ENCODE data around the gene CPEB3. TPM values are rescaled to one million over a fixed set of nuclear protein-coding genes. Genes with fewer than 3 reads are reported as not detected.

The CPEB3 gene
- total RNA-seq, 1 experiment from 2014 or later = 0.82 TPM

- Histone ChIP-seq H3K9me3 (replicated peaks) (no peaks in the 10 kb centered on the region), H3K36me3 (no peaks in the 10 kb centered on the region), H3K4me3 (no peak overlapping the region), H3K27ac (no peak overlapping the region), H3K27me3 (replicated peaks) (peaks cover 30% of the 10 kb centered on the region), H3K4me1 (replicated peaks) (peaks cover 12% of the 10 kb centered on the region)
- peak in 1 of 2 experiments; percentile 35 for DNase-seq (ENCODE audit: low read depth in 1 of 2, low spot score in 2 of 2)
Measured at GRCh38 chr10:92110039-92110794, 180.7 kb downstream of the CPEB3 start.

DNA sequence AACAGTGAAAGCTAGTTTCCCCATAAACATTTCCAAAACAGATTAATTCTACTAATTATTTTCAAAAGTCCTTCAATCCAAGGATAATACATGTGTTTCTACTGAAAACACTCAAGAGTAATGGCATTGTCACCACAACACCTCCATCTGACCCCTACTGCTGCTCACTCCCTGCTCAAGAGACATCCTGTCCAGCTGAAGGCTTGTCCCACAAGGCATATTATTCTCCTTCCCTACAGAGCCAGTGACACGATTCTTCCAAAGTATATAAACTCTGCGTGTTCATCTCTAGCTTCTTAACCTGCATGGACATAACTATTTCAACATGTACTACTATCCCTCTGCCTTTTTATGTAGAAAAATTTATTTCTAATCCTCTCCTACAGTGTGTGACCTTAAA is 182.1 kb downstream of the CPEB3 start:
- peaks cover 12% of the 10 kb centered on the region for H3K4me1 ChIP-seq (replicated peaks)

DNA sequence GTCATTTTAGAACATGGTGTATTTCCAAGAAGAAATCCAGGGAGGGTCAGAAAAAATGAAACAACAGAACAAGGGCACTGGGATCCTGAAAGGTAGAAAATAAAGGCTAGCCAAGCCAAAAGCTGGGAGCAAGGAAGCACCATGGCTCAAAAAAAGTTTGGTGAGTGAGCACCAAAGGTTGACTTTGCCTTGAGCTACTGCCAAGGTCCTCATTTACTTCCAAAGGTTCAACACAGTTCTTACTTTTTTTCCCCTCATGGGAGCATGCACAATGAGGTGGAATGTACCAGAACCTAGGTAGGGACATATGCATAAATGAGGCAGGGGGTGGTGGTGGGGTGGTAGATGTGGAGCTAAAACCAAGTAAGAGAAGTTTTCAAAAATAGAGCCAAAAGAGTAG is 182.8 kb downstream of the CPEB3 start:
- Histone ChIP-seq H3K9me3 (replicated peaks) (no peaks in the 10 kb centered on the region), H3K27me3 (replicated peaks) (peaks cover 38% of the 10 kb centered on the region), H3K36me3 (no peaks in the 10 kb centered on the region), H3K27ac (no peak overlapping the region), H3K4me1 (replicated peaks) (peaks cover 12% of the 10 kb centered on the region), H3K4me3 (no peak overlapping the region)
- no peak for DNase-seq (ENCODE audit: low read depth in 1 of 2, low spot score in 2 of 2)

More for the DNA sequence above, 182.1 kb downstream of the CPEB3 start:
- Histone ChIP-seq H3K36me3 (no peaks in the 10 kb centered on the region), H3K4me3 (no peak overlapping the region), H3K9me3 (replicated peaks) (no peaks in the 10 kb centered on the region), H3K27me3 (replicated peaks) (peaks cover 34% of the 10 kb centered on the region), H3K27ac (no peak overlapping the region)
- DNase-seq (ENCODE audit: low read depth in 1 of 2, low spot score in 2 of 2) = no peak

GRCh38 chr10:92103376-92104090 is 187.3 kb downstream of the CPEB3 start:
- Histone ChIP-seq H3K27me3 (replicated peaks) (peaks cover 53% of the 10 kb centered on the region), H3K4me3 (no peak overlapping the region), H3K27ac (no peak overlapping the region), H3K9me3 (replicated peaks) (no peaks in the 10 kb centered on the region; the same call in 1 of the 2 replicates), H3K4me1 (replicated peaks) (peaks cover 18% of the 10 kb centered on the region), H3K36me3 (no peaks in the 10 kb centered on the region)
- no peak for DNase-seq (ENCODE audit: low read depth in 1 of 2, low spot score in 2 of 2)

DNA sequence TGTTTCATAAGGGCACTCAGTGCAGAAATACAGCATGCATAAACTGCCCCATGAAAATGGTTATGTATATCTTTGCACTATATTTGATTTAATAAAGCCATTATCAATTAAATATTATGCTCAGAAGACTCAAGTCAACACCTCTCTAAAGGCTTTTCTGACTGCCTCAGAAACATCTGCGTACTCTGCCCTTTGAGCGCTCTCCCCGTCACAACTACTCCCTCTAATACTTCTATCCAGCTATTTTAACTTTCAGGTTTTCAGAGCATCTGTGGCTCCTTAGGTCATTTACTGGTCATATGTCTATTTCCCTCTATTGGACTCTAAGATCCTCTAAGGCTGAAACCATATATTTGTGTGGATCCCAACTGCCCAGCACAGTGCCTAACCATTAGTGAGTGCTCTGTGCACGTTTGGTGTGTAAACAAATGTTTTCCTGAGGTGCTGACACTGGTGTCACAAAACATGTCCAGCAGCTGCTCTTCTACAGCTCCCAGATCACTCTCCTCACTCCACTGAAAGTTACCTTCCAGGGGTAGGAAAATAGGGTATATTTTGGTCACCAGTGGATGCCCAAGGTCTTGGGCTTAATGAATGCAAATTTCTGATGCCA is 188.2 kb downstream of the CPEB3 start:
- peaks cover 52% of the 10 kb centered on the region for H3K27me3 ChIP-seq (replicated peaks)
- H3K27ac ChIP-seq = no peak overlapping the region
- no peaks in the 10 kb centered on the region for H3K36me3 ChIP-seq
- no peak for DNase-seq (ENCODE audit: low read depth in 1 of 2, low spot score in 2 of 2)
- peaks cover 18% of the 10 kb centered on the region for H3K4me1 ChIP-seq (replicated peaks)
- no peak overlapping the region for H3K4me3 ChIP-seq
- no peaks in the 10 kb centered on the region; the same call in 1 of the 2 replicates for H3K9me3 ChIP-seq (replicated peaks)

- no peak overlapping the region for H3K27ac ChIP-seq
- no peak for DNase-seq (ENCODE audit: low read depth in 1 of 2, low spot score in 2 of 2)
- H3K27me3 ChIP-seq (replicated peaks) = peaks cover 34% of the 10 kb centered on the region
- H3K4me1 ChIP-seq (replicated peaks) = no peaks in the 10 kb centered on the region
- H3K9me3 ChIP-seq (replicated peaks) = no peaks in the 10 kb centered on the region
- no peaks in the 10 kb centered on the region for H3K36me3 ChIP-seq
- H3K4me3 ChIP-seq = no peak overlapping the region
Measured at GRCh38 chr10:92094960-92095359, 195.9 kb downstream of the CPEB3 start.

DNA sequence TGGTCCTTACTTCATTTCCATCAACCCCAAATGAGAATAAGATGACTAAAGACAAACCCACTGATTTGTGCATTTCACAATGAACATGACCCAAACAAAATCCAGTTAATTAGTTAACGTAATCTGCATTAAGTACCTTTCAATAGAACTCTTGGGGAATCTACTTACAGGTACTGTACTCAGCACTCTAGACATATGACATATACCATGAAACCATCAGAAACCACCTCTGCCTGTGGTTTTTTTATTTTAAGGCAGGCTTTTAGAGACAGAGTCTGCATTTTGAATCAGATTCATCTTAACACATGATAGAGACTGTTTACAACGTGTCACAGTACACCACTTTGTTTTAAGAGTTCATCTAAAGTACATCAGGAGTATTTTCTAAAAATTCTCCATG is 198.9 kb downstream of the CPEB3 start:
- Histone ChIP-seq H3K27me3 (replicated peaks) (peaks cover 18% of the 10 kb centered on the region), H3K9me3 (replicated peaks) (no peaks in the 10 kb centered on the region), H3K4me1 (replicated peaks) (no peaks in the 10 kb centered on the region), H3K36me3 (no peaks in the 10 kb centered on the region), H3K4me3 (no peak overlapping the region), H3K27ac (no peak overlapping the region)
- no peak for DNase-seq (ENCODE audit: low read depth in 1 of 2, low spot score in 2 of 2)

DNA sequence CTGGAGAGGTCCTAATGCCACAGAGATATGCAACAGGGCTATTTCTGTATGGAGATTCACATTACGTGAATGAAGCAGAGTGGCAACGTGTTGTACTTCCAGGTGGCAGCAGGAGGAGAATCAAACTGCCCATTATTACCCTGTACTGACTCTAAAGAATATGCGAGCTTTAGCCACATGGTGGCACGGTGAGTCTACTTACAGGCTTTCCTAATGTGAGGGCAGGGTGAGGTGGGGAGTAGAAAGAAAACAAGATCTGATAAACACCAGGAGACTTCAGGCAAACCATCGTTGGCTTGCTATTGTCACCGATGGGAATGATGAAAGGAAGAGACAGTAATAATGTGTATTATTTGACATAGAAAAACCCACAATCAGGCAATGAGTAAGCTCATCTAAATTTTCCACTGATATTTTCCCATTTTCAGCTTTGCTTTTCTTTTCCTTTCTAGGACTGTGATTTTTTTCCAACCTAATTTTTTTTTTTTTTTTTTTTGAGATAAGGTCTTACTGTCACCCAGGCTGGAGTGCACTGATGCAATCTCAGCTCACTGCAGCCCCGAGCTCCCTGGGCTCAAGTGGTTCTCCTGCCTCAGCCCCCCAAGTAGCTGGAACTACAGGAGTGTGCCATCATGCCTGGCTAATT is 203.0 kb downstream of the CPEB3 start:
- H3K36me3 ChIP-seq = no peaks in the 10 kb centered on the region
- no peaks in the 10 kb centered on the region for H3K4me1 ChIP-seq (replicated peaks)
- no peak overlapping the region for H3K4me3 ChIP-seq
- peak; percentile 72 for DNase-seq (ENCODE audit: low read depth in 1 of 2, low spot score in 2 of 2)
- H3K9me3 ChIP-seq (replicated peaks) = no peaks in the 10 kb centered on the region
- no peak overlapping the region for H3K27ac ChIP-seq
- peaks cover 6% of the 10 kb centered on the region; the same call in 1 of the 2 replicates for H3K27me3 ChIP-seq (replicated peaks)

GRCh38 chr10:92082583-92083280 is 208.1 kb downstream of the CPEB3 start:
- DNase-seq (ENCODE audit: low read depth in 1 of 2, low spot score in 2 of 2) = no peak
- no peak overlapping the region for H3K27ac ChIP-seq
- H3K9me3 ChIP-seq (replicated peaks) = no peaks in the 10 kb centered on the region
- no peaks in the 10 kb centered on the region for H3K27me3 ChIP-seq (replicated peaks)
- no peaks in the 10 kb centered on the region for H3K4me1 ChIP-seq (replicated peaks)
- H3K4me3 ChIP-seq = no peak overlapping the region
- H3K36me3 ChIP-seq = peaks cover 3% of the 10 kb centered on the region; the same call in 1 of the 2 replicates

DNA sequence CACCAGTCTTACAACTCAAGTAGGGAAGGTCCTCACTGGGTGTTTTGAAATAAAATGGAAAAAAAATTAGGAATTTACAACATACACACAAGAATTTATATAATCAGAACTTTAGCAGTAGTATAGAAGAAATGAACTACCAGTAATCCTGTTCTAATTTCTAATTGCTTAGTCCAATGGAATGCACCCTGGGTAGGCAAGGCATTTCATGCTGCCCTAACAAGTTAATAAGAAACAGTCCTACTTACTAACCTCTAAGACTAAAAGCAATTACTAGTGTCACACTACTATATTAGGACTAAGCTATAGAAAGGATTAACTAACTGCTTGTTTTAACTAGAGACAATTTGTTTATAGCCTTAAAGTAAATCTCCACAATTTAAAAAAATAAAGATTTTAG is 209.2 kb downstream of the CPEB3 start:
- Histone ChIP-seq H3K4me3 (no peak overlapping the region), H3K27me3 (replicated peaks) (no peaks in the 10 kb centered on the region), H3K9me3 (replicated peaks) (no peaks in the 10 kb centered on the region), H3K36me3 (peaks cover 3% of the 10 kb centered on the region; the same call in 1 of the 2 replicates), H3K4me1 (replicated peaks) (no peaks in the 10 kb centered on the region), H3K27ac (no peak overlapping the region)
- DNase-seq (ENCODE audit: low read depth in 1 of 2, low spot score in 2 of 2) = no peak

DNA sequence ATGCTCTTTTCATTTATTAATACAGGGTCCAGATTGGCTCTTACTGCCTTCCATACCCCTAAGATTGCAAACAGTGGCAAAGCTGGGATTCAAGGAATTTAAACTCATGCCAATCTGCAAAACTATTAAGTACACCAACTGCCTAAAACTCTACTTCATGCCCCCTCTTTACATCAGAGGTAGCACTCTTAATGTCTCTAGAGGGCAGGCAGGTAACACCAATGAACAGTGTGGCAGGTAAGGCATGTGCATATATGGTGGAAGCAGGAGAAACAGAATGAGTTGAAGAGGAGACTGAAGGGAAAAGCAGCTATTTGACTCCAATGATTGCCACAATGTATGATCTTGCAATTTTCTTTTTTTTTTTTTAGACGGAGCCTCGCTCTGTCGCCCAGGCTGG is 210.6 kb downstream of the CPEB3 start:
- H3K27ac ChIP-seq = no peak overlapping the region
- no peak overlapping the region for H3K4me3 ChIP-seq
- no peaks in the 10 kb centered on the region for H3K4me1 ChIP-seq (replicated peaks)
- H3K27me3 ChIP-seq (replicated peaks) = no peaks in the 10 kb centered on the region
- no peaks in the 10 kb centered on the region for H3K9me3 ChIP-seq (replicated peaks)
- DNase-seq (ENCODE audit: low read depth in 1 of 2, low spot score in 2 of 2) = no peak
- peaks cover 3% of the 10 kb centered on the region; the same call in 1 of the 2 replicates for H3K36me3 ChIP-seq

GRCh38 chr10:92079003-92079402 is 211.9 kb downstream of the CPEB3 start:
- DNase-seq (ENCODE audit: low read depth in 1 of 2, low spot score in 2 of 2) = no peak
- Histone ChIP-seq H3K4me3 (no peak overlapping the region), H3K27me3 (replicated peaks) (no peaks in the 10 kb centered on the region), H3K9me3 (replicated peaks) (no peaks in the 10 kb centered on the region), H3K27ac (no peak overlapping the region), H3K36me3 (peaks cover 3% of the 10 kb centered on the region; the same call in 1 of the 2 replicates), H3K4me1 (replicated peaks) (no peaks in the 10 kb centered on the region)

GRCh38 chr10:92076722-92077121 is 214.2 kb downstream of the CPEB3 start:
- Histone ChIP-seq H3K36me3 (peaks cover 3% of the 10 kb centered on the region; the same call in 1 of the 2 replicates), H3K9me3 (replicated peaks) (no peaks in the 10 kb centered on the region), H3K27ac (no peak overlapping the region), H3K4me3 (no peak overlapping the region), H3K27me3 (replicated peaks) (no peaks in the 10 kb centered on the region), H3K4me1 (replicated peaks) (no peaks in the 10 kb centered on the region)
- DNase-seq (ENCODE audit: low read depth in 1 of 2, low spot score in 2 of 2) = no peak

All from SJSA1 (cell line).